GM19372 (cell line): ENCODE results near the gene PCDHGB2.
"Not testable (repeated sequence)": the region's sequence is repeated elsewhere in the genome, so short reads cannot be mapped to it uniquely, and the experiment has no call there.

Experiments used
- ATAC-seq: cut with Tn5 transposase; IDR thresholded peaks from one replicate; pipeline ENCODE4 v1.9.1; 2021; ENCODE audit warnings: mild to moderate bottlenecking, low read depth, moderate library complexity; ENCODE audit not compliant: unreplicated experiment

The PCDHGB2 gene

DNA sequence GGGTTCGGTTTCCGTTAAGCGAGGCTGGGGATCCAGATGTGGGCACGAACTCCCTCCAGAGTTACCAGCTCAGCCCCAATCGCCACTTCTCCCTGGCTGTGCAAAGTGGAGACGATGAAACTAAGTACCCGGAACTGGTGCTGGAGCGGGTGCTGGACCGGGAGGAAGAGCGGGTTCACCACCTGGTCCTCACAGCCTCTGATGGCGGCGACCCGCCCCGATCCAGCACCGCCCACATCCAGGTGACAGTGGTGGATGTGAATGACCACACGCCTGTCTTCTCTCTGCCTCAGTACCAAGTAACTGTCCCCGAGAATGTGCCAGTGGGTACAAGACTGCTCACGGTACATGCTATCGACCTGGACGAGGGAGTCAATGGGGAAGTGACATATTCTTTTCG, 23.6 kb downstream of the PCDHGB2 start:
- ATAC-seq = no peak

DNA sequence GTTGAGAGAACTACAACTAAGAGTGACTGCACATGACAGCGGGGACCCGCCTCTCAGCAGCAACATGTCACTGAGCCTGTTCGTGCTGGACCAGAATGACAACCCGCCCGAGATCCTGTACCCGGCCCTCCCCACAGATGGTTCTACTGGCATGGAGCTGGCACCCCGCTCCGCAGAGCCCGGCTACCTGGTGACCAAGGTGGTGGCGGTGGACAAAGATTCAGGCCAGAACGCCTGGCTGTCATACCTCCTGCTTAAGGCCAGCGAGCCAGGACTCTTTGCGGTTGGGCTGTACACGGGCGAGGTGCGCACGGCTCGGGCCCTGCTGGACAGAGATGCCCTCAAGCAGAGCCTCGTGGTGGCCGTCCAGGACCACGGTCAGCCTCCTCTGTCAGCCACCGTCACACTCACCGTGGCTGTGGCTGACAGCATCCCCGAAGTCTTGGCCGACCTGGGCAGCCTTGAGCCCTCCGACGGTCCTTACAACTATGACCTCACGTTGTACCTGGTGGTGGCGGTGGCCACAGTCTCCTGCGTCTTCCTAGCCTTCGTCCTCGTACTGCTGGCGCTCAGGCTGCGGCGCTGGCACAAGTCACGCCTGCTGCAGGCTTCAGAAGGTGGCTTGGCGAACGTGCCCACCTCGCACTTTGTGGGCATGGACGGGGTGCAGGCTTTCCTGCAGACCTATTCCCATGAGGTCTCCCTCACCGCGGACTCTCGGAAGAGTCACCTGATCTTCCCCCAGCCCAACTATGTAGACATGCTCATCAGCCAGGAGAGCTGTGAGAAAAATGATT, 24.9 kb downstream of the PCDHGB2 start:
- no peak for ATAC-seq

DNA sequence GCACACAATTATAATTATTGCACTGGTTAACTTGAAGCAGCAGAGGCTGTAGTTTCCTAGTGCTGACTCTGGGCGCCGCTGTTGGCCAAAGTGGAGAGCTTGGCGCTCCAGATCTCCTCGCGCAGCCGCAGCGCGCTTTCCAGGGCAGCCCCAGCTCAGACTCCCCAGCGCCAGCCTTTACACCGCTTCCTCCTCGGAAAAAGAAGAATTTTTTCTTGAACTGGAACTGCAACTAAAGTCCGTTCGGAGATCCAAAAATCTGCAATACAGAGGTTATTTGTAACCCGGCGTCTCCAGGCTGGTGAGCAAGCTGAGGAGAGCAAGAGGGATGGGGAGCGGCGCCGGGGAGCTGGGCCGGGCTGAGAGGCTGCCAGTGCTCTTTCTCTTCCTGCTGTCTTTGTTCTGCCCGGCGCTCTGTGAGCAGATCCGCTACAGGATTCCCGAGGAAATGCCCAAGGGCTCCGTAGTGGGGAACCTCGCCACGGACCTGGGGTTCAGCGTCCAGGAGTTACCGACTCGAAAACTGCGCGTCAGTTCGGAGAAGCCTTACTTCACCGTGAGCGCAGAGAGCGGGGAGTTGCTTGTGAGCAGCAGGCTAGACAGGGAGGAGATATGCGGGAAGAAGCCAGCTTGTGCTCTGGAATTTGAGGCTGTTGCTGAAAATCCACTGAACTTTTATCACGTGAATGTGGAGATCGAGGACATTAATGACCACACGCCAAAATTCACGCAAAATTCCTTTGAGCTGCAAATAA, 27.9 kb downstream of the PCDHGB2 start, which contains the start of gene PCDHGB4:
Gene PCDHGB4, plus strand, starts transcription at position 142 of the 755 bp plus-strand sequence. Its CDS starts 187 bp downstream, at position 329.
- not testable (repeated sequence) for ATAC-seq

DNA sequence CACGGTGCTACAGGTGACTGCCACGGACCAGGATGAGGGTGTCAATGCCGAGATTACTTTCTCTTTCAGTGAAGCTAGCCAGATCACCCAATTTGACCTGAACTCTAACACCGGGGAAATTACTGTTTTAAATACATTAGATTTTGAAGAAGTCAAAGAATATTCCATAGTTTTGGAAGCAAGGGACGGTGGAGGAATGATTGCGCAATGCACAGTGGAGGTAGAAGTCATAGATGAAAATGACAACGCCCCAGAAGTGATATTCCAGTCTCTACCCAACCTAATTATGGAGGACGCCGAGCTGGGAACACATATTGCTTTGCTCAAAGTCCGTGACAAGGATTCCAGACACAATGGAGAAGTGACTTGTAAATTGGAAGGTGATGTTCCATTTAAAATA, 28.9 kb downstream of the PCDHGB2 start:
- no peak for ATAC-seq

DNA sequence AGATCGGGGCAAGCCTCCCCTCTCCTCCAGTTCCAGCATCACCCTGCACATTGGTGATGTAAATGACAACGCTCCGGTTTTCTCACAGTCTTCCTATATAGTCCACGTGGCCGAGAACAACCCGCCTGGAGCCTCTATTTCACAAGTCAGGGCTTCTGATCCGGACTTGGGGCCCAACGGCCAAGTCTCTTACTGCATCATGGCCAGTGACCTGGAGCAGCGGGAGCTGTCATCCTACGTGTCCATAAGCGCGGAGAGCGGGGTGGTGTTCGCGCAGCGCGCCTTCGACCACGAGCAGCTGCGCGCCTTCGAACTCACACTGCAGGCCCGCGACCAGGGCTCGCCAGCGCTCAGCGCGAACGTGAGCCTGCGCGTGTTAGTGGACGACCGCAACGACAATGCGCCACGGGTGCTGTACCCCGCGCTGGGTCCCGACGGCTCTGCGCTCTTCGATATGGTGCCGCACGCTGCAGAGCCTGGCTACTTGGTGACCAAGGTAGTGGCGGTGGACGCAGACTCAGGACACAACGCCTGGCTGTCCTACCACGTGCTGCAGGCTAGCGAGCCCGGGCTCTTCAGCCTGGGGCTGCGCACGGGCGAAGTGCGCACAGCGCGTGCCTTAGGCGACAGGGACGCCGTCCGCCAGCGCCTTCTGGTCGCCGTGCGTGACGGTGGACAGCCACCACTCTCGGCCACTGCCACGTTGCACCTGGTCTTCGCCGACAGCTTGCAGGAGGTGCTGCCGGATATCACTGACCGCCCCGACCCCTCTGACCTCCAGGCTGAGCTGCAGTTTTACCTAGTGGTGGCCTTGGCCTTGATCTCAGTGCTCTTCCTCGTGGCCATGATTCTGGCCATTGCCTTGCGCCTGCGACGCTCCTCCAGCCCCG, 29.6 kb downstream of the PCDHGB2 start:
- no peak for ATAC-seq

DNA sequence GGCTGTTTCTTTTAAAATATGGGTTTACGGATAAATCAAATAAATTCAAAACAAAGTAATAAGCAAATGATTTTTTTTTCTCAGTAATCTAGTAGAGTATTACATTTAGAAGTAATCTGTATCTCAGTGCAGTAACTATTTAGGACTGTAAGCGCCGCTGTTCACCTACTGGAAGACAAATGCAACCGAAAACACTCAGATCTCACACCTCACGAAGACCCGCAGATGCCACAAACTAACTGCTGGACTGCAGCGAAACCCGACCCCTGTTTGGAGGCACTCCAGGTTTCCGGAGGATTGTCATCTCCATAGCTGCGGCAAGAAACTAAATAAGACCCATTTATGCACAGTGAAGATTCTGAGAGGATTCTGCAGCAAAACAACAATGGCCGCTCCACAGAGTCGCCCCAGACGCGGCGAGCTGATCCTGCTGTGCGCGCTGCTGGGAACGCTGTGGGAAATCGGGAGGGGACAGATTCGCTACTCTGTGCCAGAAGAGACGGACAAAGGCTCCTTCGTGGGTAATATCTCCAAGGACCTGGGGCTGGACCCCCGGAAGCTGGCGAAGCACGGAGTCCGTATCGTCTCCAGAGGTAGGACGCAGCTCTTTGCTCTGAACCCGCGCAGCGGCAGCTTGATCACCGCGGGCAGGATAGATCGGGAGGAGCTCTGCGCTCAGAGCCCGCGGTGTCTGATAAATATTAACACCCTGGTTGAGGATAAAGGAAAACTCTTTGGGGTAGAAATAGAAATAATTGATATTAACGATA, 32.8 kb downstream of the PCDHGB2 start, which contains the start of gene PCDHGA8:
Gene PCDHGA8, plus strand, starts transcription at position 205 of the 770 bp plus-strand sequence. Its CDS starts 181 bp downstream, at position 386.
- no peak for ATAC-seq

DNA sequence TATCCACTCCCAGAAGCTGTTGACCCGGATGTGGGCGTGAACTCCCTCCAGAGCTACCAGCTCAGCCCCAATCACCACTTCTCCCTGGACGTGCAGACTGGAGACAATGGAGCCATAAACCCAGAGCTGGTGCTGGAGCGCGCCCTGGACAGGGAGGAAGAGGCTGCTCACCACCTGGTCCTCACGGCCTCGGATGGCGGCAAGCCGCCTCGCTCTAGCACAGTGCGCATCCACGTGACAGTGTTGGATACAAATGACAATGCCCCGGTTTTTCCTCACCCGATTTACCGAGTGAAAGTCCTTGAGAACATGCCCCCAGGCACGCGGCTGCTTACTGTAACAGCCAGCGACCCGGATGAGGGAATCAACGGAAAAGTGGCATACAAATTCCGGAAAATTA, 33.5 kb downstream of the PCDHGB2 start:
- ATAC-seq = no peak

DNA sequence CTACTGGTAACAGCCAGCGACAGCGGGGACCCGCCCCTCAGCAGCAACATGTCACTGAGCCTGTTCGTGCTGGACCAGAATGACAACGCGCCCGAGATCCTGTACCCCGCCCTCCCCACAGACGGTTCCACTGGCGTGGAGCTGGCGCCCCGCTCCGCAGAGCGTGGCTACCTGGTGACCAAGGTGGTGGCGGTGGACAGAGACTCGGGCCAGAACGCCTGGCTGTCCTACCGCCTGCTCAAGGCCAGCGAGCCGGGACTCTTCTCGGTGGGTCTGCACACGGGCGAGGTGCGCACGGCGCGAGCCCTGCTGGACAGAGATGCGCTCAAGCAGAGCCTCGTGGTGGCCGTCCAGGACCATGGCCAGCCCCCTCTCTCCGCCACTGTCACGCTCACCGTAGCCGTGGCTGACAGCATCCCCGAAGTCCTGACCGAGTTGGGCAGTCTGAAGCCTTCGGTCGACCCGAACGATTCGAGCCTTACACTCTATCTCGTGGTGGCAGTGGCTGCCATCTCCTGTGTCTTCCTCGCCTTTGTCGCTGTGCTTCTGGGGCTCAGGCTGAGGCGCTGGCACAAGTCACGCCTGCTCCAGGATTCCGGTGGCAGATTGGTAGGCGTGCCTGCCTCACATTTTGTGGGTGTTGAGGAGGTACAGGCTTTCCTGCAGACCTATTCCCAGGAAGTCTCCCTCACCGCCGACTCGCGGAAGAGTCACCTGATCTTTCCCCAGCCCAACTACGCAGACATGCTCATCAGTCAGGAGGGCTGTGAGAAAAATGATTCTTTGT, 34.8 kb downstream of the PCDHGB2 start:
- ATAC-seq = not testable (repeated sequence)

DNA sequence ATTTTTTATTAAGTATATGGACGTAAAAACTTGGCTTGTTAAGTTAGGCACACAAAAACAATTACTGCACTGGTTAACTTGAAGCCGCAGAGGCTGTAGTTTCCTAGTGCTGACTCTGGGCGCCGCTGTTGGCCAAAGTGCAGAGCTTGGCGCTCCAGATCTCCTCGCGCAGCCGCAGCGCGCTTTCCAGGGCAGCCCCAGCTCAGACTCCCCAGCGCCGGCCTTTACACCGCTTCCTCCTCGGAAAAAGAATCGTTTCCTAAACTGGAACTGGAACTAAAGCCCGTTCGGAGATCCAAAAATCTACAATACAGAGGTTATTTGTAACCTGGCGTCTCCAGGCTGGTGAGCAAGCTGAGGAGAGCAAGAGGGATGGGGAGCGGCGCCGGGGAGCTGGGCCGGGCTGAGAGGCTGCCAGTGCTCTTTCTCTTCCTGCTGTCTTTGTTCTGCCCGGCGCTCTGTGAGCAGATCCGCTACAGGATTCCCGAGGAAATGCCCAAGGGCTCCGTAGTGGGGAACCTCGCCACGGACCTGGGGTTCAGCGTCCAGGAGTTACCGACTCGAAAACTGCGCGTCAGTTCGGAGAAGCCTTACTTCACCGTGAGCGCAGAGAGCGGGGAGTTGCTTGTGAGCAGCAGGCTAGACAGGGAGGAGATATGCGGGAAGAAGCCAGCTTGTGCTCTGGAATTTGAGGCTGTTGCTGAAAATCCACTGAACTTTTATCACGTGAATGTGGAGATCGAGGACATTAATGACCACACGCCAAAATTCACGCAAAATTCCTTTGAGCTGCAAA, 38.2 kb downstream of the PCDHGB2 start, which contains the start of gene PCDHGB5:
Gene PCDHGB5, plus strand, starts transcription at position 192 of the 796 bp plus-strand sequence. Its CDS starts 181 bp downstream, at position 373.
- not testable (repeated sequence) for ATAC-seq

DNA sequence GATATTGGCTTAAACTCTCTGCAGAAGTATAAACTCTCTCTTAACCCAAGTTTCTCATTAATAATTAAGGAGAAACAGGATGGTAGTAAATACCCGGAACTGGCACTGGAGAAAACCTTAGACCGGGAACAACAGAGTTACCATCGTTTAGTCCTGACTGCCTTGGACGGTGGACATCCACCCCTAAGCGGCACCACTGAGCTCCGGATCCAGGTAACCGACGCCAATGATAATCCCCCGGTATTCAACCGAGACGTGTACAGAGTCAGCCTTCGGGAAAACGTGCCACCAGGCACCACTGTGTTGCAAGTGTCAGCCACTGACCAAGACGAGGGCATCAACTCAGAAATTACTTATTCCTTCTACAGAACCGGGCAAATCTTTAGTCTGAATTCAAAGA, 38.8 kb downstream of the PCDHGB2 start:
- no peak for ATAC-seq

DNA sequence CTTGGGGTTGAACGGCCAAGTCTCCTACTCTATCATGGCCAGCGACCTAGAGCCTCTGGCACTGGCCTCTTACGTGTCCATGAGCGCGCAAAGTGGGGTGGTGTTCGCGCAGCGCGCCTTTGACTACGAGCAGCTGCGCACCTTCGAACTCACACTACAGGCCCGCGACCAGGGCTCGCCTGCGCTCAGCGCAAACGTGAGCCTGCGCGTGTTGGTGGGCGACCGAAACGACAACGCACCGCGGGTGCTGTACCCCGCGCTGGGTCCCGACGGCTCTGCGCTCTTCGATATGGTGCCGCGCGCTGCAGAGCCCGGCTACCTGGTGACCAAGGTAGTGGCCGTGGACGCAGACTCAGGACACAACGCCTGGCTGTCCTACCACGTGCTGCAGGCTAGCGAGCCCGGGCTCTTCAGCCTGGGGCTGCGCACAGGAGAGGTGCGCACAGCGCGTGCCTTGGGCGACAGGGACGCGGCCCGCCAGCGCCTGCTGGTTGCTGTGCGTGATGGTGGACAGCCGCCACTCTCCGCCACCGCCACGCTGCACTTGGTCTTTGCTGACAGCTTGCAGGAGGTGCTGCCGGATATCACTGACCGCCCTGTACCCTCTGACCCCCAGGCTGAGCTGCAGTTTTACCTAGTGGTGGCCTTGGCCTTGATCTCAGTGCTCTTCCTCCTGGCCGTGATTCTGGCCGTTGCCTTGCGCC, 39.9 kb downstream of the PCDHGB2 start:
- ATAC-seq = no peak

DNA sequence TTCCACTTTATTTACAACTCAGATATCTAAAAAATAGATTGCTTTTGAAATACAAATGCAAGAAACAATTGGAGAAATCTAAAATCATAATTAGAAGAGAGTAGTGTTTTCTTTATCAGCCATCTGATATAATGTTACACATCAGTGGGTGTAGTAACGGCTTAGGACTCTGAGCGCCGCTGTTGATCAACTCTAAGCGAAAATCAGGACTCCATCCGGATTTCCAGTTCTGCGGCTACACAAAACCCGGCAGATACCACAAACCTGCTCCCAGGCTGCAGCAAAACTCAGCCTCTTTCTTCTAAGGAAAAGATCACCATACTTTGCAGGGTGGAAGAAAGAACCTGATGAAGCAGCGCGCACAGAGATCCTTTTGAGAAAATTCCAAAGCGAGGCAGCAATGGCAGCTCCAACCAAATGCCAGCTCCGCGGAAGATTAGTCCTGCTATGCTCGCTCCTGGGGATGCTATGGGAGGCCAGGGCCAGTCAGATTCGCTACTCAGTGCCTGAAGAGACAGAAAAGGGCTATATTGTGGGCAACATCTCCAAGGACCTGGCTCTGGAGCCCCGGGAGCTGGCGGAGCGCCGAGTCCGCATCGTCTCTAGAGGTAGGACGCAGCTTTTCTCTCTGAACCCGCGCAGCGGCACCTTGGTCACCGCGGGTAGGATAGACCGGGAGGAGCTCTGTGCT, 42.9 kb downstream of the PCDHGB2 start, which contains the start of gene PCDHGA9:
Gene PCDHGA9, plus strand, starts transcription at position 226 of the 691 bp plus-strand sequence. Its CDS starts 175 bp downstream, at position 401.
- no peak for ATAC-seq

DNA sequence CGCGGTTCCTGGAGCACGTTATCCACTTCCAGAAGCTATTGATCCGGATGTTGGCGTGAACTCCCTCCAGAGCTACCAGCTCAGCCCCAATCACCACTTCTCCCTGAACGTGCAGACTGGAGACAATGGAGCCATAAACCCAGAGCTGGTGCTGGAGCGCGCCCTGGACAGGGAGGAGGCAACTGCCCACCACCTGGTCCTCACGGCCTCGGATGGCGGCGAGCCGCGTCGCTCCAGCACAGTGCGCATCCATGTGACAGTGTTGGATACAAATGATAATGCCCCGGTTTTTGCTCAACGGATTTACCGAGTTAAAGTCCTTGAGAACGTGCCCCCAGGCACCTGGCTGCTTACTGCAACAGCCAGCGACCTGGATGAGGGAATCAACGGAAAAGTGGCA, 43.6 kb downstream of the PCDHGB2 start:
- no peak for ATAC-seq

DNA sequence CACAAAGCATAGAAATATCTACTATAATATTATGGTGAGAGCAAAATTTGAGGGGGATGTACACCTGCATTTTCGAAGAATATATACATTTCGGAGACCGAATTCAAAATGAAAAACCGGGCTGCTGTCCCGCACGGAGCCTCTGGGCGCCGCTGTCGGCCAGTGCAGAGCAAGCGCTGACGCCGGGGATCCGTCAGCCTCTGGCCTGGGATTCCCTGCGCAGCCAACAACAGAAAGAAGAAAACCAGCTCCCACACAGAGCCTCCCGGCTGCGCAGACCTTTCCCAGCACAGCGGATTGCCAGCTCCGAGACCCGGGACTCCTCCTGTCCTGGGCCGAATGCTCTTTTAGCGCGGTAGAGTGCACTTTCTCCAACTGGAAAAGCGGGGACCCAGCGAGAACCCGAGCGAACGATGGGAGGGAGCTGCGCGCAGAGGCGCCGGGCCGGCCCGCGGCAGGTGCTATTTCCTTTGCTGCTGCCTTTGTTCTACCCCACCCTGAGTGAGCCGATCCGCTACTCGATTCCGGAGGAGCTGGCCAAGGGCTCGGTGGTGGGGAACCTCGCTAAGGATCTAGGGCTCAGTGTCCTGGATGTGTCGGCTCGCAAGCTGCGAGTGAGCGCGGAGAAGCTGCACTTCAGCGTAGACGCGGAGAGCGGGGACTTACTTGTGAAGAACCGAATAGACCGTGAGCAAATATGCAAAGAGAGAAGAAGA, 48.2 kb downstream of the PCDHGB2 start, which contains the start of gene PCDHGB6:
Gene PCDHGB6, plus strand, starts transcription at position 232 of the 716 bp plus-strand sequence. Its CDS starts 182 bp downstream, at position 414.
- not testable (repeated sequence) for ATAC-seq

DNA sequence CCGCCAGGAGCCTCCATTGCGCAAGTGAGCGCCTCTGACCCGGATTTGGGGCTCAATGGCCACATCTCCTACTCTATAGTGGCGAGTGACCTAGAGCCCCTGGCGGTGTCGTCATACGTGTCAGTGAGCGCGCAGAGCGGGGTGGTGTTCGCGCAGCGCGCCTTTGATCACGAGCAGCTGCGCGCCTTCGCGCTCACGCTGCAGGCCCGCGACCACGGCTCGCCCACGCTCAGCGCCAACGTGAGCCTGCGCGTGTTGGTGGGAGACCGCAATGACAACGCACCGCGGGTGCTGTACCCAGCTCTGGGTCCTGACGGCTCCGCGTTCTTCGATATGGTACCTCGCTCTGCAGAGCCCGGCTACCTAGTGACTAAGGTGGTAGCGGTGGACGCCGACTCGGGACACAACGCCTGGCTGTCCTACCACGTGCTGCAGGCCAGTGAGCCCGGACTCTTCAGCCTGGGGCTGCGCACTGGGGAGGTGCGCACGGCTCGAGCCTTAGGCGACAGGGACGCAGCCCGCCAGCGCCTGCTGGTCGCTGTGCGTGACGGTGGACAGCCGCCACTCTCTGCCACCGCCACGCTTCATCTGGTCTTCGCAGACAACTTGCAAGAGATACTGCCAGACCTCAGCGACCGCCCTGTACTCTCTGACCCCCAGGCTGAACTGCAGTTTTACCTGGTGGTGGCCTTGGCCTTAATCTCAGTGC, 50.0 kb downstream of the PCDHGB2 start:
- no peak for ATAC-seq
